ENCODE measurements around the gene TAP2. TPM values are rescaled to one million over a fixed set of nuclear protein-coding genes. Genes with fewer than 3 reads are reported as not detected.
A peak's percentile ranks its signal among the peaks of the same experiment; 100 is the strongest.
"Not testable (repeated sequence)": the region's sequence is repeated elsewhere in the genome, so short reads cannot be mapped to it uniquely, and the experiment has no call there.

TAP2 gene
- polyA plus RNA-seq, 5 donors, result 14.7 to 19.6 (median 16.6) TPM

- DNase-seq, result no peak
Measured at GRCh38 chr6:32837651-32838113, 857 bp downstream of the TAP2 start.

- DNase-seq, result no peak
Measured at GRCh38 chr6:32836873-32837272, 1.7 kb downstream of the TAP2 start.

GRCh38 chr6:32835167-32835893 is 3.2 kb downstream of the TAP2 start:
- DNase-seq, result no peak

GRCh38 chr6:32833664-32834063 is 4.9 kb downstream of the TAP2 start:
- DNase-seq, result no peak

- DNase-seq, result no peak
Measured at GRCh38 chr6:32832535-32832934, 6.0 kb downstream of the TAP2 start.

GRCh38 chr6:32830936-32831335 is 7.6 kb downstream of the TAP2 start:
- no peak for DNase-seq

- DNase-seq, result no peak
Measured at GRCh38 chr6:32830017-32830416, 8.5 kb downstream of the TAP2 start.

- no peak for DNase-seq
Measured at GRCh38 chr6:32829495-32829894, 9.0 kb downstream of the TAP2 start.

- no peak for DNase-seq
Measured at GRCh38 chr6:32827025-32827424, 11.5 kb downstream of the TAP2 start.

GRCh38 chr6:32825966-32826365 is 12.6 kb downstream of the TAP2 start:
- peak in 1 of 2 donors; percentile 9 for DNase-seq

GRCh38 chr6:32819729-32820128 is 18.8 kb downstream of the TAP2 start:
- DNase-seq, result no peak

GRCh38 chr6:32818867-32819266 is 19.7 kb downstream of the TAP2 start:
- DNase-seq, result no peak

- no peak for DNase-seq
Measured at GRCh38 chr6:32816746-32817204, 21.8 kb downstream of the TAP2 start, which contains the start of gene HLA-DOB. TSS of gene HLA-DOB (minus strand) at chr6:32817002. CDS start at chr6:32816951, 51 bp downstream.

- DNase-seq, result no peak
Measured at GRCh38 chr6:32815996-32816395, 22.5 kb downstream of the TAP2 start.

GRCh38 chr6:32815115-32815514 is 23.4 kb downstream of the TAP2 start:
- DNase-seq, result no peak

- DNase-seq, result no peak
Measured at GRCh38 chr6:32814145-32814544, 24.4 kb downstream of the TAP2 start.

GRCh38 chr6:32809171-32809570 is 29.4 kb downstream of the TAP2 start:
- peak; percentile 25 to 39 for DNase-seq

GRCh38 chr6:32807020-32807580 is 31.4 kb downstream of the TAP2 start:
- DNase-seq, result no peak

- DNase-seq, result not testable (repeated sequence)
Measured at GRCh38 chr6:32805404-32805803, 33.1 kb downstream of the TAP2 start.

GRCh38 chr6:32803416-32803815 is 35.1 kb downstream of the TAP2 start:
- DNase-seq, result no peak

- DNase-seq, result no peak
Measured at GRCh38 chr6:32799740-32800139, 38.8 kb downstream of the TAP2 start.

- no peak for DNase-seq
Measured at GRCh38 chr6:32799168-32799567, 39.4 kb downstream of the TAP2 start.

Measured in right lung (tissue), 5 donors.